Effector CD8-positive, alpha-beta T cell (primary cell): ENCODE measurements around the gene ANKRD40CL.
"Not testable (repeated sequence)": the region's sequence is repeated elsewhere in the genome, so short reads cannot be mapped to it uniquely, and the experiment has no call there.

Experiments used
- DNase-seq: peaks from one replicate; lab custom pipeline; 2025; lab: John Stamatoyannopoulos, UW

Gene ANKRD40CL

GRCh38 chr17:50762177-50762576 is 5.1 kb downstream of the ANKRD40CL start:
- DNase-seq = no peak

DNA sequence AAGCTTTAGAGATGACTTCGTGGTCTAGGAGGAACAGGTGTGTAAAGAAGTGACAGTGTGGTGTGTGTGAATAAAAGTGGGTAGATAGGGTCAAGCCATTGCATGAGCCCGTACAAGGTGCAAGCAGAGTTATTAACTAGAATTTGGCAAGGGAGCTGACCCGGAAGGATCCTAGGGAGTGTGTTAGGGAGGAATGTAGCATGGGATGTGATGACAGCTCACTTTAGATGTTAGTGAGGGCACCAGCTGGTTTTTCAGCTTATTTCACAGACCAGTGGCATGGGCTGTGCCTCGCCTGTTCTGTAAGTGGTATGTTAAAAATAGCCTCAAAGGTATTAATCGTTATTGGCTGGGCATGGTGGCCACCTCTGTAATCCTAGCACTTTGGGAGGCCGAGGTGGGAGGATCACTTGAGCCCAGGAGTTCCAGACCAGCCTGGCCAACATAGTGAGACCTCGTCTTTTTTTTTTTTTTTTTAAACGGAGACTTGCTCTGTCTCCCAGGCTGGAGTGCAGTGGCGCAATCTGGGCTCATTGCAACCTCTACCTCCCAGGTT is 8.3 kb downstream of the ANKRD40CL start:
- DNase-seq = no peak

DNA sequence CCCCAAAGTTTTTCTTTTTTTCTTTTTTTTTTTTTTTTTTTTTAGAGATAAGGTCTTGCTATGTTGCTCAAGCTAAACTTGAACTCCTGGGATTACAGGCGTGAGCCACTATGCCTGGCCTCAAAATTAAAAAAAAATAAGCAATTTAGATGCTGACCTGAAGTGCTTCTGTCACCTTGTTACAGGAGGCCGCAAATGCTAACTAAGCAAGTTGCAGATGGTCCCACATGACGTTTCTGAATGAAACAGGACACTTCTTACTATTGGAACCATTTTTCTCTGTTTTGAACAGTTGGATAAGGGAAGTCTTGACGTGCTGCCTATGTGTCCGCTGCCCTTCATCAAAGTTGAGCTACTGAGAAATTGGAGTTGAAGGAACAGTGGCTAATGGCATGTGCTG is 8.8 kb downstream of the ANKRD40CL start:
- no peak for DNase-seq

- DNase-seq = no peak
Measured at GRCh38 chr17:50754521-50754920, 12.8 kb downstream of the ANKRD40CL start.

- DNase-seq = no peak
Measured at GRCh38 chr17:50749245-50749644, 18.1 kb downstream of the ANKRD40CL start.

DNA sequence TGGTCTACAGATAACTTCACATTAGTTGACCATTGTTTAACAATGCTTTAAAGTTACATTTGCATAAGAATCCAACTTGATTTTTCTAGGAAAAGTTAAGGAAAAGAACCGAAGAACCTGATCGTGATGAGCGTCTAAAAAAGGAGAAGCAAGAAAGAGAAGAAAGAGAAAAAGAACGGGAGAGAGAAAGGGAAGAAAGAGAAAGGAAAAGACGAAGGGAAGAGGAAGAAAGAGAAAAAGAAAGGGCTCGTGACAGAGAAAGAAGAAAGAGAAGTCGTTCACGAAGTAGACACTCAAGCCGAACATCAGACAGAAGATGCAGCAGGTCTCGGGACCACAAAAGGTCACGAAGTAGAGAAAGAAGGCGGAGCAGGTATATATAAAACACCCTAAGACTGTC is 21.7 kb downstream of the ANKRD40CL start:
- no peak for DNase-seq

DNA sequence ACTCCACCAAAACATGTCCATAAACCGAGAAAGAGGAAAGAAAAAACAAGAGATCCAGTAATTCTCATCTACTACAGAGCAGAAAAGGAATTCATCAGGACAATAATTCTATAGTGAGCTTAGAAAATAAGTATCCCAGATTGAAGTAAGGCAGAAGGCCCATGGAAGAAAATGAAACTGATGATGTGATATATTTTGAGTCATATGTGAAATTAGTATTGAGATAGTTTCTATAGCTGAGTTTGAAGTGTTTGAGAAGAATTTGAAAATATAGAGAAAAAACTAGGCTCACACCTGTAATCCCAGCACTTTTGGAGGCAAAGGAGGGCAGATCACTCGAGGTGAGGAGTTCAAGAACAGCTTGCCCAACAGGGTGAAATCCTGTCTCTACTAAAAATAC is 28.2 kb downstream of the ANKRD40CL start:
- no peak for DNase-seq

DNA sequence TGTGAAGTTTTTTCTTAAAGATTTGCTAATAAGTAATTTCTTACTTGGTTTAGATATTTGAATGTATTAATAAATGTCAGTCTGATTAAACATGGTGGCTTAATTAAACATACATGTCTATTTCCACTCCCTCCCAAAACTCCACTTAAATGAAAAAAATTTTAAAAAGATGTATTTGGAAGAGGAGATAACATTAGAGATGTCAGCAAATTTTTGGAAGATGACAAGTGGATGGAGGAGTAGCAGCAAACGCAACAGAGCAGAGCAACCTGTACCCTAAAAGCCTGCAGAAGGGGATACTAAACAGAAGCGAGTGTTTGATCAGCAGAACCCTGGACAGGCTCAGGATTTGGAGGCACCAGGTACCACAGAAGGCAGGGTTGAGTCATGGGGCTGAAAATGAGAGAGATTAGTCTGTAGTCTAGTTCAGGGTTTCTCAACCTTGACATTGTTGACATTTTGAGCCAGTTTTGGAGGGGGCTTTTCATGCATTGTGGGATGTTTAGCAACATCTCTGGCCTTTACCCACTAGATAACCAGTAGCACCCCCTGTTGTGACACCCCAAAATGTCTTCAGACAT is 30.1 kb downstream of the ANKRD40CL start:
- DNase-seq = no peak

DNA sequence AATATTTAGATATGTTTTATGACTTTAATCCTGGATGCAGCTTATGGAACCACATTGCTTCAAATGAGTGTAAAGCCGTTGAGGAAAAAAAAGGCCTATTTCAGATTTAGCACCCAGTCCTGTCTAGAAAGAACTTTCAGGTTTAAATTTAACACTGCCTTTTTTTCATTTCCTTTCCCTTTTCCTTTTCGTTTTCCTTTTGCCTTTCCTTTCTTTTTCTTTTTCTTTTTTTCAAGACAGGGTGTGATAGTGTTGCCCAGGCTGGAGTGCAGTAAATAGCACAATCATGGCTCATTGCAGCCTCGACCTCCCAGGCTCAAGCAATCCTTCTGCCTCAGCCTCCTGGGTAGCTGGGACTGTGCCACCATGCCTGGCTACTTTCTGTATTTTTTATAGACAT is 32.0 kb downstream of the ANKRD40CL start:
- no peak for DNase-seq

- no peak for DNase-seq
Measured at GRCh38 chr17:50731575-50732460, 35.5 kb downstream of the ANKRD40CL start.

DNA sequence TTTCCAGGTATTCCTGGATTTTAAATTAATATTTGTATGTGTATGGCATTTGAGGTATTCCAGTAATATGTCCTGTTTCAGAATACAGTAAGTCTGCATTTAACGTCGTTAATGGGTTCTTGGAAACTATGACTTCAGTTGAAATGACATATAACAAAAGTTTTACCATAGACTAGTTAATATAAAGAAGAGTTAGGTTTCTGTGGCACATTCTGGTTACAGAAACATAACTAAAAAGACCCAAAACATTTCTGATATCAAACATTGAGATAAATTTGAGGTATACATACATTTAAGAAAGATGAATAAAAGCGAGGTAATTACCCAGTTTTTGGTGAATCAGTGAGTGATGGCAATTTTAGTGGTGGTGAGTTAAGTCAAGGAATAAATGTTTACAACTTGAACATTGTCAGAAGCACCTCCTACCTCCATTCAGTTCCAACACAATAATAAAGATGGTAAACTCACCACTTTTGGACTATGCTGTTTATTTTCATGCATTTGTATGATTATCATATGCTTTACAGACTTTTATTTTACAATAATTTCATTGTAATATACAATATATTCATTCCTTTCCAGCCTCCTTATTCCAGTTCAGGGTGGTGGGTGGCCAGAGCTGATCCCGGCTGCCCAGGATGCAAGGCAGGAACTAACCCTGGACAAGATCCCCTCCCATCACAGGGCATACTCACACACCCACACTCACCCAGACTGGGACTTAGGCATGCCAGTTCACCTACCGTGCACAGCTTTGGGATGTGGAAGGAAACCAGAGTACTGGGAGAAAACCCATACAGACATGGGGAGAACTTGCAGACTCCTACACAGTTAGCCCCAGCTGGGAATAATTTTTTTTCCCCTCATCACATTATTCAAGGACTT is 38.2 kb downstream of the ANKRD40CL start:
- DNase-seq = no peak

DNA sequence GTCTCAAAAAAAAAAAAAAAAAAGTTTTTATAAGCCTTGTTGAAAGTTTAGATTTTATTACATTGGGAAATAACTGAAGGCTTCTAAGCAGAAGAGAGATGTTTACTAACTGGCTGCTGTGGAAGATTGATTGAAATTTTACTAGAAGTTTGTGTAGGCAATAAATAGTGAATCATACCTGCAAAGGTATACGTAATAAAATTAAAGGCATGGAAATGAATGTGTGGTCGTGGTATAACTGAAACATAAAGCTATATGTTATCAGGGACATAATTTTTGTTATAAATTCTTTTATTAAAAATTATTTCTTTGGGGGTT is 39.2 kb downstream of the ANKRD40CL start:
- no peak for DNase-seq

- DNase-seq = no peak
Measured at GRCh38 chr17:50725769-50726655, 41.3 kb downstream of the ANKRD40CL start.

- DNase-seq = not testable (repeated sequence)
Measured at GRCh38 chr17:50724622-50725021, 42.7 kb downstream of the ANKRD40CL start.

DNA sequence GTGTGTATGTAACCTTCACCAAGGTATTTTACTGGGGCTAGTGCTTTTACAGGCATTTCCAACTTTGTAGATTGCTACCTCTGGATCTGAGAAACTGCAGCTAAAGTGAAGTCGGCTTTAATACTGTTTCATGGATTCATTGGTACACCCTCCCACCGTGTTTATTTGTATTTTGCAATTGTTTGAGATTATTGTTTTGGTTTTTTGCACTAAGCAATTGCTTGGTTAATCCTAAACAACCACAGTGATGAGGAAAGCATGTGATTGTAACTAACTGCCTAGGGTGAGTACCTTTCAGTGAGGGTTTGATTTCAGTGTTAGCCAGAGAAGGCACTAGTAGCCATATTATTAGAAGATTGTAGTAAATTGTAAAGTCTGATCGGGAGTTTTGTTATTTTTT is 44.6 kb downstream of the ANKRD40CL start:
- no peak for DNase-seq

DNA sequence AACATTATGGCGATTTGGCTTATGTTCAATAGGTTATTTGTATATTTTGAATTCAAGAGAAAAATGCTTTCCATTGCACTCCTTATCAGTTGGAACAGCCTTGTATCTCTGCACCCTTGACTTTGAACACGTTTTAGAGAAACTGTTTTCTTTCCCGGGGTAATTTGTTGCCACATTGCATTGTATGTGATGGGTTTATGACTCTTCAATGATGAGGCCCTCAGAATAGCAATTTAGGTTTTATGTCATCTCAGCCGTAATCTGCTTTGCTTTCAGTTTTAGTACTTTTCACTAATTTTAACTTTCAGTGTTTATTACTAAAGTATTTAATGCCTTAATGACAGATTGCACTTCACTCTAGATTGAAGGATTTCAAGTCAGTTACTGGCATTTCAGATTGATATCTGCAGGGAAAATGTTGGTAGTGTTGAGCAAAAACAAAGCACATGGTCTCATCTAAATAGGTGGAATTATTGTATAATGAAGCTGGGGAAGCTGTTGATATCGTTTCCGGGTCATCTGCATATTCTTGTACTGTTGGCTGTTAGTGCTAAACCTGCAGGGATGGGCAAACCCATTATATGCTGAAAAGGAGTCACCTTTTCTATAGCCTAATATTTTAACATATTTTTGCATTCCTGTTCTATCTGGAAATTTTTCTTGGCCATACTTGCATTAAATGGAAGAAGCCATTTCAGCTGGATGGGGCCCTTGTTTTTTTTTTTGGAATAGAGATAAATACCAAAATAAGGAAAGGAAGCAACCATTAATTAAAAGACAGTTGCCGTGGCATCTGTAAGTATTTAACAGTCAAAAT is 45.9 kb downstream of the ANKRD40CL start:
- DNase-seq = no peak

GRCh38 chr17:50719924-50720794 is 47.2 kb downstream of the ANKRD40CL start:
- no peak for DNase-seq

DNA sequence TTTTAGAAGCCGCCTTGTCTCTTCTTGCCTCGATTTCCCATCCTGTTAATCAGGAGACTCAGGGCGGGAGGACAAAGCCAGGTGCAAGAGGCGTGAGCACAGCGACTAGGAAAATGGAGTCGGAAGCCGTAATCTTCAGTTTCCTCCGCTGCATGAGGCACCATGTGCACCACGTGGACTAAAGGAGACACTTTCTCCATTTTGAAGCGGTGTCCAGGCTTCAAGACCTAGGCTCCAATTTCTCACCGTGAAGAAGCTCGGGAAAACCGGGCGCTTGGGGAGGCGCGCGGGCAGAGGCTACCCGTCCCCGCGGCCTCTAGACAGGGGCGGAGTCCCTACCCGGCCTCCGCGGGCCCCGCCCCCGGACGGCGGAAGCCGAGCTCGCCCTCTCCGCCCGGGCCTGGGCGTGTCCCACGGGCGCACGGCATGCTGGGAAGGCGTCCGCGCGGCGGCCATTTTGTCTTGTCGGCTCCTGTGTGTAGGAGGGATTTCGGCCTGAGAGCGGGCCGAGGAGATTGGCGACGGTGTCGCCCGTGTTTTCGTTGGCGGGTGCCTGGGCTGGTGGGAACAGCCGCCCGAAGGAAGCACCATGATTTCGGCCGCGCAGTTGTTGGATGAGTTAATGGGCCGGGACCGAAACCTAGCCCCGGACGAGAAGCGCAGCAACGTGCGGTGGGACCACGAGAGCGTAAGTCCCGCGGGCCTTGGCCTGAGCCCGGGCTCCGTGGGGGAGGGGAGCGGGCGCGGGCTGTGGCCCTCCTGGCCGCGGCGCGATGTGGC is 48.0 kb downstream of the ANKRD40CL start, which contains the start of gene LUC7L3:
Gene LUC7L3 (plus strand): TSS at position 460 of the 780 bp plus-strand sequence. CDS start 130 bp downstream, at position 590.
- peak; percentile 86 for DNase-seq
